GM12873 (cell line): ENCODE data around the gene LDLRAD2.

Experiments used
- CTCF ChIP-seq: IDR thresholded peaks from 2 replicates; pipeline ENCODE4 v1.5.1; 2012; ENCODE audit warnings: low read depth, mild to moderate bottlenecking, moderate library complexity, low read length, control low read depth; ENCODE audit not compliant: insufficient read depth; ENCODE audit errors: missing control alignments

LDLRAD2 gene

GRCh38 chr1:21782868-21783678, 29.0 kb upstream of the LDLRAD2 start, which contains the start of gene USP48:
Gene USP48 (minus strand): TSS chr1:21783149. CDS start chr1:21782957, 192 bp downstream.
- no peak for TF ChIP-seq CTCF

DNA sequence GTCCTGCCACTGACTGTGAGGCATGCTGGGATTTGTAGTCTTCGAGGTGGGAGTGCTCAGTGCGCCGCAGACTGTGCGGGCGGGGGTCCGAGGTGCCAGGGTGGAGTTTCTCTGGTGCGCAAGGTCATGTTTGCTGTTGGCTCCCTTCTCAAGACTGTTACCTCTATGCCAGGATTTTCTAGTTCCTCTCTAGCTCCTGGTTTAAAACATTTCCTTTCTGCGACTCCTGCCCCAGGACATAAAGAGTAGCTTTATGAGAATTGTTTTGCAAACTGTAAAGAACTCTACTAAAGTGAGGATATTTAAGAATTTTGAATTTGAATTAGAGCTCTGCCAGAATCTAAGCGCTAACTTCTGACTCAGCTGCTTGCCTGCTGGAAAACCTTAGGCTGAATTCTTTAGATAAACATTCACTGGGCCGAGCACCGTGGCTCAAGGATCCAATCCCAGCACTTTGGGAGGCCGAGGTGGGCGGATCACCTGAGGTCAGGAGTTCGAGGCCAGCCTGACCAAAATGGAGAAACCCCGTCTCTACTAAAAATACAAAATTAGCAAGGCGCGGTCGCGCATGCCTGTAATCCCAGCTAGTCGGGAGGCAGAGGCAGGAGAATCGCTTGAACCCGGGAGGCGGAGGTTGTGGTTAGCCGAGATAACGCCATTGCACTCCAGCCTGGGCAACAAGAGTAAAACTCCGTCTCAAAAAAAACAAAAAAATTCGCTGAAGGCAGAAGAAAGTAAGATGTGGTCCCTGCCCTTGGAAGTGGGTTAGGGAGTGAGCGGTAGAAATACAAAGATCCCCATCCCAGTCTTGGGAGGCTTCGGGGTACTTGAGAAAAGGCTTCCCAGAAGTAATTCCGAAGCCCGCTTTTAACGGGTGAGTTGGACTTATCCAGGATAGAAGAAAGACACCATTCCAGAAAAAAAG, 28.1 kb upstream of the LDLRAD2 start:
- no peak for TF ChIP-seq CTCF

- no peak for TF ChIP-seq CTCF
Measured at GRCh38 chr1:21786640-21787039, 25.4 kb upstream of the LDLRAD2 start.

DNA sequence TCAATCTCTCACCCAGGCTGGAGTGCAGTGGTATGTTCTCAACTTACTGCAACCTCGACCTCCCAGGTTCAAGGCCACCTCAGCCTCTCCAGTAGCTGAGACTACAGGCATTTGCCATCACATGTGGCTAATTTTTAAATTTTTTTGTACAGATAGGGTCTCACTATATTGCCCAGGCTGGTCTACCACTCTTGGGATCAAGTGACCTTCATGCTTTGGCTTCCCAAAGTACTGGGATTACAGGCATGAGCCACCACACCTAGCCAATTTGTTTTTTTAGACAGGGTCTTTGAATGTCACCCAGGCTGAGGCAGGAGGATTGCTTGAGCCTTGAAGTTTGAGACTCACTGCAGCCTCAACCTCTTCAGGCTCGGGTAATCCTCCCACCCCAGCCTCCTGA, 19.0 kb upstream of the LDLRAD2 start:
- no peak for TF ChIP-seq CTCF

DNA sequence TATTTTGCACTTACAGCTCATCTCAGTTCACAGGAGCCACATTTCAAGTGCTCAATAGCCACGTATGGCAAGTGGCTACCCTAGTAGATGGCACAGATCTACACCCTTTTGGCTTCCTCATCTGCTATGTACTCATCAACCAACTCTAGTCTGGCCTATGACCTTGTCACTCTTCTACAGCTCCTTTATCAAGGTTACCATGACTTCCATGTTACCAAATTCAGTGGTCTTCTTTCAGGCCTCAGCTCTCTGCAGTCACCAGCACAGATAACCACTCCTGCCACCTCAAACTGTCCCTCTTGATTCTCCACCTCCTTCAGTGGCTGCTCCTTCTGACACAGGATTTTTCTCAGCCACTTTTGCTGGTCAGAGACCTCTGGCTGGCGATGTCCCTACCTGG, 17.4 kb upstream of the LDLRAD2 start:
- no peak for TF ChIP-seq CTCF

- TF ChIP-seq CTCF: no peak
Measured at GRCh38 chr1:21795075-21795474, 17.0 kb upstream of the LDLRAD2 start.

DNA sequence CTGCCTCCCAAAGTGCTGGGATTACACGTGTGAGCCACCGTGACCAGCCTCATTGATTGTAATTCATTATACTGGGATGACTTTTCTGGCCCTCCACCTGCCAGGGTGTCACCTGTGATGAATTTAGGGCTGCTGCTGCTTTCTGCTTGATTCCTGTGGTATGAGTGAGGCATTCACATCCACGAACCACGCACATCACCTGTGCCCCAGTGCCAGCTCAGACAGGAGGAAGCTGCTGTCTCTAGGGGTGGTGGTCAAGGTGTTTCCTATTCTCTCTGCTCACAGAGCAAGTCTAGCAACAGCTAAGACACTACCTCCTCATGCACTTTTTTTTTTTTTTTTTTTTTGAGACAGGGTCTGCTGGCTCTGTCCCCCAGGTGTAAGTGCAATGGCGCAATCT, 12.3 kb upstream of the LDLRAD2 start:
- TF ChIP-seq CTCF: no peak
